ENCODE results near the gene SCRT2. TPM values are rescaled to one million over a fixed set of nuclear protein-coding genes. Genes with fewer than 3 reads are reported as not detected.
"Not testable (repeated sequence)": the region's sequence is repeated elsewhere in the genome, so short reads cannot be mapped to it uniquely, and the experiment has no call there.

Gene SCRT2
- not detected in 2 replicates for total RNA-seq (2014; rRNA removed; shearing (Covaris generic))

DNA sequence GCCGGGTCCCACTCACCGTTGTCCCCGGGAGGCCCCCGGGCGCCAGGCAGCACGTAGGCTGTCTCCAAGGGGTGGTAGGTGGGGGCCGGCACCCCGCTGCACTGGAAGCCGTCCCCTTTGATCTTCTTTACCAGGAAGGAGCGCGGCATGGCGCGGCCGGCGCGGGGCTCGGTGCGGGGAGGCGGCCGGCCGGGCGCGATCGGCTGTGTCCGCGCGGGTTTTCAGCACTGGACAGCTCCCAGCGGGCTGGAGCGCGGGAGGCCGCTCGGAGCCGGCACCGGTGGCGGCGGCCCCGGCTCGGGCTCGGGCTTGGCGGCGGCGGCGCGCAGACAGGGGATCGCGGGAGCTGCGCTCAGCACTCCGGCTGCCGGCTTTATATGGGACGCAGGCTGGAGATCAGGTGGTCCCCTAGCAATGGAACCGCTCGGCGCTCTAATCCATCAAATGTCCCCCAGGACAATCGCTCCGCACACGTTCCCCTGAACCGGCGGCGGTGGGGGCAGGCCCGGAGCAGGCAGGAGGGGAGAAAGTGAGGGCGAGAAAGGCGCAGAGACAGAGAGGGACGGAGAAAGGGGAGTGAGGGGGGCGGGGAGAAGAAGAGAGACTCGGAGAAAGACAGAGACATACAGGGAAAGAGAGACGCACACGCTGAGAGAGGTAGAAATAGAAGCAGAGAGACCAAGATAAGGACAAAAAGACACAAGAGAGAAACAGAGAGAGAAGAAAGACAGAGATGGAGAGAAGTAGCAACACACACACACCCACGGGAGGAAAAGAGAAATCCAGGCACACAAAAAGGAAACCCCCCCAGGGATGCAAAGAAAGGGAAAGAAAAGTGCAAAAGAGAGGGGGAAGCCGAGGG is at the start of gene SCRT2:
Gene SCRT2 (minus strand): TSS at position 350 of the 862 bp plus-strand sequence. CDS start 201 bp downstream, at position 149.
- peak; percentile 73 for DNase-seq (ENCODE audit: low read depth)

- not testable (repeated sequence) for DNase-seq (ENCODE audit: low read depth)
These were observed 49.2 kb upstream of the SCRT2 start for GRCh38 chr20:724797-725196.

DNA sequence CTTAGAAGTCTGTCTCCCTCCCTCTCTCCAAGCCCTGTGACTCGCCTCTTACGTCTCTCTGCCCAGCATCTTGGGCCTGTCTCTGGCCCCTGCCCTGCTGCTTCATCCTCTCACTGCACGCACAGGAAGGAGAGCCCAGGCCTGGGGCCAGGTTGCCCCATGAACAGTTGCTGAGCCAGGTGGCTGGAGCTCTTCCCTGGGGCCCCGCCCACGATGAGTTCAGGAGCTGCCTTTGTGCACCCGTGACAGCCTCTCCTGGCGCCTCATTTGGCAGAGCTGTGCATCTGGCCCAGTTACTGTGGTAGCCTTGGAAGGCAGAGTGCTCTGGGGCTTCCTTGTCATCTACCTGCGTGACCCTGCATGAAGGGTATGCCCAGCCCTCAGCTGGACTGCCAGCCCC is 48.2 kb upstream of the SCRT2 start:
- DNase-seq (ENCODE audit: low read depth), result no peak

- DNase-seq (ENCODE audit: low read depth), result no peak
These were observed 47.4 kb upstream of the SCRT2 start for GRCh38 chr20:722822-723644.

DNA sequence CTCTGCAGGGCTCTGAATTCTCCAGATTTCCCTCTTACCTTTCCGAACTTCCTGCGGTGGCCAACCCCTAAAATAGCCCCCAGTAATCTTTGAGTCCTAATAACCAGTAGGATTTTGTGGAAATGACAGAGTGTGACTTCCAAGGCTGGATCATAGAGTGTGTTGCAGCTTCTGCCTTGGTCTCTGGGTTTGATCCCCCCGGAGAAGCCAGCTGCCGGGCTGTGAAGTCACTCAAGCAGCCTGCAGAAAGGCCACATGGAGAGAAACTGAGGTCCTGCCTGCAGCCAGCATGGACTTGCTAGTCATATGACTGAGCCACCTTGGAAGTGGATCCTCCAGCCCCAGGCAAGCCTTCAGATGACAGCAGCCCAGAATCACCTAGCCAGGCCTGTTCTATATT is 46.3 kb upstream of the SCRT2 start:
- DNase-seq (ENCODE audit: low read depth), result no peak

GRCh38 chr20:719816-720215 is 44.2 kb upstream of the SCRT2 start:
- DNase-seq (ENCODE audit: low read depth), result no peak

DNA sequence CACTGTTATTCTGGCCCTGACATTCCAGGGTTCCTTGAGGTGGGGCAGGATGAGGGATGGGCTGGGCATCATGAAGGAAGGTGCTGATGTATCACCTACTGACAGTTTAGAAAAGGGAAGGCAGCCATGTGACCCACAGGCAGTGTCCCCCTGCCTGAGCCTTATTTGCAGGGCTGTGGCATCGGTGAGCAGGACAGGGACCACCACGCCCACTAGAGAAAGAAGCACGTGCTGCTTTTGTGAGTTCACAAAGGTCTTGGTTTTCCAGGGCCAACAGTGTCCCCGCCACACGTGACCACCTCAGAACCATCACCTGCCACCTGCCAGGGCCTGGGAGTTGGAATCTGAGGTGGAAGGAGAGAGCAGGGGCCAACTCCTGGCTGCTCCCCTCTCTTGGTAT is 43.5 kb upstream of the SCRT2 start:
- DNase-seq (ENCODE audit: low read depth), result no peak

DNA sequence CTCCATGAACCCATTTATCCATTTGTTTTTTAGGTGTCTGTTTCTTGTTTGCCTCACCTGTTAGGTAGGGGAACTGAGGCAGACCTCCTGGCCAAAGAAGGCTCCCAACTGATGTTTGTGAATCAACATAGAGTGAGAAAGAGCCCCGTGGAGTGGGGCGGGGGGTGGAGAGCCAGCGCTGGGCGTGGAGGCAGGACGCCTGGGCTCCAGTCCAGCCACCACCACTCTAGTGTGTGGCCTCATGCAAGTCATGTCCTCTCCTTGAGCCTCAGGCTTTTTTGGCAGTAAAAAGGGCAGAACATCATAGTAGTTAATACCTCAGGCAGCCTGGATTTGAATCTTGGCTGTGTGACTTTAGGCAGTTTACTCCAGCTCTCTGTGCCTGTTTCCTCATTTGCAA is 42.2 kb upstream of the SCRT2 start:
- no peak for DNase-seq (ENCODE audit: low read depth)

DNA sequence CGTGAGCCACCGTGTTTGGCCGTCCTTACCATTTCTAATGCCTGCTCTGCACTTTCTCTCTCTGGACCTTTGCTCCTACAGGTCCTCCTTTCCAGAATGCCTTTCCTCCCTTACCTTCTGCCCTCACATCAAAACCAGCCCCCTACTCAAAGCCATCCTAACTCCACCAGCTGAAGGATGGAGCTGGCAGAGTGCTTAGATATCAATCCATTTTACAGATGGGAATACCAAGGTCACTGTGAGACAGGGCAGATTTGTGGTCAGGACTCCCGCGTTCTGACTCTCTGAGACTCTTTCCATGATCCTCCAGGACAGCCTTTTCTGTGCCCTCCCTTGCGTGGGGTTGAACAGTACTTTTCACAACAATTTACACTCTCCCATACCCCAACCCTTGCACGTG is 41.7 kb upstream of the SCRT2 start:
- no peak for DNase-seq (ENCODE audit: low read depth)

GRCh38 chr20:714453-714852 is 38.9 kb upstream of the SCRT2 start:
- no peak for DNase-seq (ENCODE audit: low read depth)

DNA sequence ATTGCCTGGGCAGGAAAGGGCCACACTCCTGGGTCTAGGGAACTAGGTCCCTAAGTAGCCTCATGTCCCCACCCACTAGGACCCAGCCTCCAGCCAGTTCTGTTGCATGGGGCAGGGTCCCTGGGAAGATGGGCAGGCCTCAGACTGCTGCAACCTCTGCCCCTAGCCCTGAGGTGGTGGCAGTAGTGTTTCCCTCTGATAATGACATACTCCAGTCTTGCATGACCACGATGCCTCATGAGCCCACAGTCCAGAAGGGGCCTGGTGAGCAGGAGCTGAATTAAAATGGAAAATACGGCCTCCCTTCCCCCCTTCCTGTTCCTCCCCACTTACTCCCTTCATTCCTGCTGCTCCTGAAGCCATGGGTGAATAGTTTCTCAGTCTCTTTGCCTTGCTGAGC is 36.0 kb upstream of the SCRT2 start:
- DNase-seq (ENCODE audit: low read depth), result no peak

DNA sequence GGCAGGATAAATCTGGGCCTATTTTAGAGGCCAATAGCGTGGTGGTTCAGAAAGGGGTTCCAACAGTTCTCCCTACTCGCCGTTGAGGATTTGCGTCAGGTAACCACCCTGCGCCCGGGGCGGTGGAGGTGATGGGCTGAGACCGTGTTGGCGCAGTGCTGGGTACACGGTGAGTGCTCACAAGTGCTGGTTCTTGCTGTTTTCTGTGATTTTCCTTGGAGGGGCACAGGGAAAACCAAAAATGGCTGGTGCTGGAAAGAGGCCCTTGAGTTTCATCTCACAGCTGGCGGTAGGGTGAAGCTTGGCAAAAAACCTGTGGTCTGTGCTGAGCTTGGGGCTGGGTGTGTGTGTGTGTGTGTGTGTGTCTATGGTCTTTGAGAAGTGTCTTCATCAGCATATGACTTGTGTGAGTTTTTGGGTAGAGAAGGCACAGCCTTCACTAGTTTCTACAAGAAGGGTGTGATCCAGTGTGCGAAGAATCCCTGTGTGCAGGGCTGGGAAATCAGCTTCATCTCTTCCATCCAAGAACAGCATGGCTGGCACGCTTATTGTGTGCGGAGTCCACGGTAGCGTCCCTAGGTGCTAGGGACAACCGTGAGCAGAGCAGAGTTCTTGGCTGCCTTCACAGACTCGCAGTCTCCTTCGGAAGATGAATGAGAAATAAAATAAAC is 35.3 kb upstream of the SCRT2 start:
- DNase-seq (ENCODE audit: low read depth), result no peak

- no peak for DNase-seq (ENCODE audit: low read depth)
These were observed 34.6 kb upstream of the SCRT2 start for GRCh38 chr20:709991-710779.

DNA sequence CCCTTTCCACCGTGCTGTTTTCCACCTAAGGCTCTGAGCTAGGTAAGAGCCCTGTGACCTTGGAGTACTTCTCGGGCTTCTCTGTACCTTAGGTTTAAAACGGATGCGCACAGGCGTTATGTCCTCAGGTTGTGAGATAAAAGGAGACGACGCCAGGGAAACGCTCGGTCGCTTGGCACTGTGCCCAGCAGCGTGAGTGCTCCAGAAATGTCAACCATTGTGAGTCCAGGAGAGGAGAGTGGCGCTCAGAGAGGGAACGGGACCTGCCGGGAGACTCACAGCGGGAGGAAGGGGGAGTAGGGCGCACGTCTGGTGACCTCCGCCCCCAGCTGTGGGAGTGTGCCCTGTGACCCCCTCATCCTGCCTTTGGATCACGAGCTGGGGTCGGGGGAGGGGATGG is 33.8 kb upstream of the SCRT2 start:
- peak; percentile 24 for DNase-seq (ENCODE audit: low read depth)

DNA sequence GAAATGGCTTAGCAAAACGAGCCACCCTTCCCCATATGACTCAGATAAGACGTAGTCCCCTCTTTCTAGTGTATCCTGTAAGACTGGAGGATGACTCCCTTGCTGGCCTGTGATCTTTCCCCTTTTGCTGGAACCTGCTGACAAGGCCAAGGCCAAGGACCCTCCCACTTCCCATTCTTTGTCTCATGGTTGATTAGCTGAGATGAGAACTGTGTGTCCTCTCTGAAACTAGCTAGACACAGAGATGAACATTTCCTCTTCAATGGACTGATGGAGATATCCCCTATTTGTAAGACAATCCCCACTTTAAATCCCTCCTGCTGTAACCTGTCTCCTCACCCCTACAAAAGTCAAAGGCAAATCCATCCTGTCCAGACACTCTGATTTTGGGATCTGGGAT is 33.4 kb upstream of the SCRT2 start:
- DNase-seq (ENCODE audit: low read depth), result no peak

GRCh38 chr20:707451-708110 is 32.0 kb upstream of the SCRT2 start:
- no peak for DNase-seq (ENCODE audit: low read depth)

DNA sequence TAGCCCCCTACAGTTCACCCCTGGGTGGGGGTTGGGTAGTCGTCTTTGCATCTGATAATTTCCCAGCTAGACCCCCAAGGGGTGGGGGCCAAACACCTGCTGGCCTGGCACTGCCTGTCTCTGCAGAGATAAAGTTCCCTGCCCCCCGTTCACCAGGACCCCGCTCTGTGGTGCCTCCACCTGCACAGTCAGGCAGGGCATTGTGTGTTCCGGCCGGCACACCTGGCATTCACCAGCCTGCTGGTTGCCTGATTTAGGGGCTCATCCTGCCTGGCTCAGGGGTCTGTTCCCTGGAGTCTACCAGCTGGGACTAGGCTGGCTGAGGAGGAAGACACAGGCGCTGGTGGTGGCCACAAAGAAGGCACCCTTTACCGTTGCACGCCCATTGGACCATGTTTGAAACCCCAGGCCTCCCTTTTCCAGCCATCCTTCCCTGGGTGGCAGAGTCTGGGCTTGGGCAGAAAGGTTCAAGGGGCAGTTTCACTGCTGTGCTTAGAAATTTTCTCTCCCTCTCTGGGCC is 30.8 kb upstream of the SCRT2 start:
- no peak for DNase-seq (ENCODE audit: low read depth)

GRCh38 chr20:704726-705125 is 29.1 kb upstream of the SCRT2 start:
- no peak for DNase-seq (ENCODE audit: low read depth)

DNA sequence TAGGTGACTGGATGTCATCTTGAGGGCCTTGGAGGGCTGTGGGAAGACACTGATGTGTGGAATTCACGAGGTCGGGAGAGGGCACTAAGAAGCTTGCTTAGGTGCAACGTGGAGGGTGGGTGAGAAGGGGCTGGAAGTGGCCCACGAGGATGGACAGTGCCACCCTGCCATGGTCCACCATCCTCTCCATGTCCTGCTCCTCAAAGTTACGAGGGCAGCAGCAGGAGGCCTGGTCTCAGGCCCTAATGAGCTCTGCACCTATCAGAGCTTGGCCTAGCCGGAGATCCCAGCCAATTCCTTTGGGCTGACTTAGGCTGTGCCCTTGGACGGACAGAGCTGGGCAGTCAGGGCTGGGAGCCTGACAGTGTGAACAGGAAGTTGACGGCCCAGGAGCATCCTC is 27.8 kb upstream of the SCRT2 start:
- DNase-seq (ENCODE audit: low read depth), result no peak

- no peak for DNase-seq (ENCODE audit: low read depth)
These were observed 27.4 kb upstream of the SCRT2 start for GRCh38 chr20:703006-703405.

Data from M059J (cell line).